ES-I3 (cell line): ENCODE measurements around the gene MORN3.
"Not testable (repeated sequence)": the region's sequence is repeated elsewhere in the genome, so short reads cannot be mapped to it uniquely, and the experiment has no call there.

Source experiments
- H3K36me3 ChIP-seq: 2 replicates; pipeline ENCODE4 v1.6.1; 2013; ENCODE audit warnings: mild to moderate bottlenecking, low read length, control low read depth, moderate library complexity; ENCODE audit not compliant: insufficient read depth
- H3K4me1 ChIP-seq: 2 replicates; pipeline ENCODE4 v1.6.1; 2013; ENCODE audit warnings: mild to moderate bottlenecking, control low read depth, low read length; ENCODE audit not compliant: insufficient read depth
- H3K9ac ChIP-seq: 2 replicates; pipeline ENCODE4 v1.6.1; 2013; ENCODE audit warnings: low read depth, mild to moderate bottlenecking, low read length, moderate library complexity
- H3K9me3 ChIP-seq: 2 replicates; pipeline ENCODE4 v1.6.1; 2013; ENCODE audit warnings: mild to moderate bottlenecking, low read length, moderate library complexity; ENCODE audit not compliant: control insufficient read depth, insufficient read depth

Gene MORN3

DNA sequence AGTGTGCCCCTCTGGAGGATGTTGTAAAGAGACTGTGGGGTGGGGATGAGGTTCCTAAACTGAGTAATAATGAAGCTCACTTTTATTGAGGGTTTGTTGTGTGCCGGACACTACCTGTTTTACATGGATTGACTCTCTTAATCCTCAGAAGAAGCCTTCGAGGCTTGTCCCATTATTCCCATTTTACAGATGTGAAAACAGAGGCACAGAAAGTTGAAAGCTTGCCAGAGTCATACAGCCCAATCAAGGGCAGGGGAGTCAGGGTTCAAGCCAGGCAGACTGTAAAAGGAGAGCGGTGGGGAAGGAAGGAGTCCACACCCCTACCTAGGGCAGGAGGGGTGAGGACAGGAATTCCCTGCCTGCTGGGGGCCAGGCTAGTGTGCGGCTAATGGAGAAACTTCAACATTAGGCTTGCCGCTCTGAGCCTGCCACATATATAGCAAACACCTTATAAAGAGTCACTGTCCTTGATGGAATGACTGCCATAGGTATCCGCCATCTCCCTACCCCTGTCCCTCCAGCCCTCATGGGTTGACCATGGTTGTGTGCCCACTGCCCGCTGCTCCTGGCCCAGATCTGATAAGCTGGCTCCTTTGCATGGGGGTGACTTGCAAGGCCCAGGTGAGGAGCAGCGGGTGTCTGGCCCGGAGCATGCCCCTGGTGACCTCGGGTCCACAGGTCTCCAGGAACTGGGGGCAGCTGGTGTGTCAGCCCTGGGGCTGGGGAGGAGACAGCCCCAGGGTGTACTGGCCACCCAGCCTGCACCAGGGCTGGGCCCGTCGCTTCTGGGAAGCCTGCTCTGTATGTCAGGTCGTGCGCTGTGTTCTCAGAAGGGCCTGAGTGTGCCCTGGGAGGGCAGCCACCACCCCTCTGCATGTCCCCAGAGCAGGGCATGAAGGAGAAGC lies 30.9 kb downstream of the MORN3 start:
- H3K36me3 ChIP-seq = no peaks in the 10 kb centered on the region
- no peaks in the 10 kb centered on the region for H3K9me3 ChIP-seq
- no peak overlapping the region for H3K9ac ChIP-seq
- H3K4me1 ChIP-seq = peaks cover 6% of the 10 kb centered on the region; the same call in 1 of the 2 replicates

DNA sequence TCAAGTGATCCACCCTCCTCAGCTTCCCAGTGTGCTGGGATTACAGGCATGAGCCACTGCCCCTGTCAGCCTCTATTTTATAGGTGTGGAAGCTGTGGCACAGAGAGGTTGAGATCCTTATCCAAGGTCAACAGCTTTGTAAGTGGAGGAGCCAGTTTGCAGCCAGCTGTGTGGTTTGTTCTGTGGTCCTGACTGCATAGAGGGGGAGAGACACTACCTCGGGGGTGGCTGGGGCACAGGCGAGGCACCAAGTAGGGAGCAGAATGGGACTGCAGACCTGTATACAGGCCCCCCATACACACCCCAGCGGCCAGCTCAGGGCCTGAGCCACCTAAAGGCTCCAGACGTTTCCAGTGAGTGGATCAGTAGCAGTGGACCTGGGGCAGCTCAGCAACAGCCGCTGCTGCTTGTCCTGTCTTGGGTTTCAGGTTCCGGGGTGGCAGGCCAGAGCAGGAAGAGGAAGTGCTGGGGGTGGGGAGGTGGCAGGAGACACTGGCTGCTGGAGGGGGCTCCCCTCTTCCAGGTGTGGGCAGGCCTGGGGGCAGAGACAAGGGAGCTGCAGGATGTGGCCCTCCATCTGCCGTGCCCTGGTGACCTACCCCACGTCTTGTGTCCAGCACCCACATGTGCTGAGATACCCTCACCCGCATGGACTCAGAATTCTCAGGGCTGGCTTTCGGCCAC lies 32.1 kb downstream of the MORN3 start:
- H3K36me3 ChIP-seq = no peaks in the 10 kb centered on the region
- H3K9me3 ChIP-seq = no peaks in the 10 kb centered on the region
- peaks cover 16% of the 10 kb centered on the region for H3K4me1 ChIP-seq
- H3K9ac ChIP-seq = no peak overlapping the region

DNA sequence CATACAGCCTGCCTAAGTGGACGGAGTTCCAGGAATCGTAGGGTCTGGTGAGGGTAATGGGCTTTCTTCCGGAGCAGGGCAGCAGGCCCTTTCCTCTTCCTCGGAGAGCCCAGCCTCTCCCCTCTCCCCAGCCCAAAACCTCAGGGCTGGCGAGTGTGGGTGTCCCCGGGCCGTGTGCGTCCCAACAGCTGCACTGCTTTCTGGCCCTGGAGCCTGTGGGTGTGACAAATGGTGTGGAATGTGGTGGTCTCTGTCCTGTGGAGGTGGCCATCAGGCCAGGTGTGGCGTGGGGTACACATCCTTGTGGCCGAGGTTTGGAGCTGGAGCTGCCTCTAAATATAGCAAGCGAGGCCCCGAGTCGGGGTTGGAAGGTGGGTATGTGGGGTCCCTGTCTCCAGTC lies 34.6 kb downstream of the MORN3 start:
- H3K9me3 ChIP-seq = no peaks in the 10 kb centered on the region
- H3K4me1 ChIP-seq = peaks cover 33% of the 10 kb centered on the region
- H3K9ac ChIP-seq = no peak overlapping the region
- no peaks in the 10 kb centered on the region for H3K36me3 ChIP-seq

DNA sequence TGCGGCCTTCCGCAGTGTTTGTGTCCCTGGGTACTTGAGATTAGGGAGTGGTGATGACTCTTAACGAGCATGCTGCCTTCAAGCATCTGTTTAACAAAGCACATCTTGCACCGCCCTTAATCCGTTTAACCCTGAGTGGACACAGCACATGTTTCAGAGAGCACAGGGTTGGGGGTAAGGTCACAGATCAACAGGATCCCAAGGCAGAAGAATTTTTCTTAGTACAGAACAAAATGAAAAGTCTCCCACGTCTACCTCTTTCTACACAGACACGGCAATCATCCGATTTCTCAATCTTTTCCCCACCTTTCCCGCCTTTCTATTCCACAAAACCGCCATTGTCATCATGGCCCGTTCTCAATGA lies 35.6 kb downstream of the MORN3 start:
- not testable (repeated sequence) for H3K9ac ChIP-seq, H3K36me3 ChIP-seq, H3K9me3 ChIP-seq
- peaks cover 40% of the 10 kb centered on the region for H3K4me1 ChIP-seq

DNA sequence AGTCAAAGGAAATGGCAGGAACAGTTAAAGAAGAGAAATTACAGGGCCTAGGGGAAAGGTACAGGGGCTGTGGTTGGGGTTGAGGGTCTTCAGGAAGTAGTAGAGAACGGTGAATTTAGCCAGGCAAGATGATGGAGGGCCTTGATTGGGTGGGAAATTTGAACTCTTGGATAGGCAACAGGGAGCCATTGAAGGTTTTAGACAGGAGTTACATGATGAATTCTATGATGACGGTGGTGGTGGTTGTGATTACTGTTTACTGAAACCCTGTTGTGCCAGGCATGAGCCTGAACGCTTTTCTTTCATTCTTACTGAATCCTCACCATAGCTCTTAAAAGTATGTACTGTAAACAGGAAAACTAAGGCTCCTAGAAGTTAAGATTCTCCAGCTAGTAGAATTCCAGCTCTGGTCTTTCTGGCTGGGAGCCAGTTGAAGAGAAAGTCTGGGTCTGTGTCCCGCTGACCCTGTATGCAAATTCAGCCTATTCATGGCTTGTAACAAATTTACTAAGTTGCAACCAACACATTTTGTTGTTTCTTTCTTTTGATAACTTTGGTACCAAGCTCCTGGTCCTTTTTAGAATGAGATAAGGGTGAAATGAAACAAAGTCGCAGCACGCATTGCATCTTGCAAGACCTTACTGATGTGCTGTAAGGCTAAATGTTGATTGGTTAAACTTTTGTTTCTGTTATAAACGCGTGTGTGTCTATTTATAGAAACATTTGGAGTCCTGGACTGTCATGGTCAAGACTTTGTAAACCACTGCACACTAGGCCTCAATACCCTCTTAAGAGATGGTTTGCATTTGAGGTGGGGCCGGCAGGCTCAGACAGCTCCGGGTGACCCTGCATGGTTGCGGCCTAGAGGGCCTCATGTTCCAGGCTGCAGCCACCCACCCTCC lies 37.1 kb downstream of the MORN3 start:
- Histone ChIP-seq H3K9me3 (no peaks in the 10 kb centered on the region), H3K36me3 (no peaks in the 10 kb centered on the region), H3K4me1 (peaks cover 38% of the 10 kb centered on the region), H3K9ac (no peak overlapping the region)

DNA sequence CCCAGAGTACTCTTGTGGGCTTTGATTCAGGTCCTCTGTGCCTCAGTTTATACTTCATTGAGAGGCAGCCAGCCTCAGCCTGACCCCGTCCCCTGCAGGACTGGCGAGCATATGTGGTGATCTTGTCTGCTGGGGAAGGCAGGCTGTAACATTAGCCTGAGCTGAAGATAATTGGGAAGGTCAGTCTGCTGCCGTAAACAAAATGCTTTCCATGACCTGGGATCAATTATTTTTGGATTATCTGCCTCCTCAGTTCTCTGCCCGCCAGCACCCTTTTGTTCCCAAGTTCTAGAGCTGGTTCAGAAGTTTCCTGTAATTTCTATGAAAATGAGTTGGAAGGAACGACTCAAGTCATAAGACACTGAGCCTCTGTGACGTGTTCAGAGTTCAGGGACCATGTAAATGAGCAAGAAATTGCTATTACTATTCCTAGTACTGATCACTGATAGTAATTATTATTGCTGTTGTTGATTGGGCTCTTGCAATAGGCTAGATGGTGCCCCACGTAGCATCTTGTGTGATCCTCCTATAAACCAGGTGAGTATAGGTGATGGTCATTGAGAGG lies 38.6 kb downstream of the MORN3 start:
- Histone ChIP-seq H3K9ac (no peak overlapping the region), H3K4me1 (peaks cover 34% of the 10 kb centered on the region)

DNA sequence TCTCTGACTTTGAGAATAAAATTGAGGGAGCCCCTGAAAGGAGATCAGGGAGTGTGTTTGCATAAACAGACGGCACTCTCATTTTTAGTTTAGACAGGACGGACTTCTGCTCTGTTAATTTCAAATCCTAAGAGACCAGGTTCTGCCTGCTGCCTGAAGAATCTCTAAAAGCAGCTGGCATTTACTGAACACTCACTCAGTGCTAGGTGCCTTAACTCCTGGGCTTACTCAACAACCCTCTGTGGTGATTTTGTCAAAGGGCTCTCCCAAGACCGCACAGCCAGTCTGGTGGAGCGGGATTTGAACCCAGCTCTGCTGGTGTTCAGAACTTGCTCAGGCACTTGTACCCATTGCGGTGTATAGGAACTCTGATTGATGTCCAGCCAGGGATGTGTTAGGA lies 40.9 kb downstream of the MORN3 start:
- H3K9ac ChIP-seq = peak overlapping the region; percentile 90; the same call in 1 of the 2 replicates
- peaks cover 38% of the 10 kb centered on the region for H3K4me1 ChIP-seq
- H3K36me3 ChIP-seq = no peaks in the 10 kb centered on the region
- no peaks in the 10 kb centered on the region for H3K9me3 ChIP-seq

More for the DNA sequence above, 38.6 kb downstream of the MORN3 start:
- Histone ChIP-seq H3K36me3 (no peaks in the 10 kb centered on the region), H3K9me3 (no peaks in the 10 kb centered on the region)

DNA sequence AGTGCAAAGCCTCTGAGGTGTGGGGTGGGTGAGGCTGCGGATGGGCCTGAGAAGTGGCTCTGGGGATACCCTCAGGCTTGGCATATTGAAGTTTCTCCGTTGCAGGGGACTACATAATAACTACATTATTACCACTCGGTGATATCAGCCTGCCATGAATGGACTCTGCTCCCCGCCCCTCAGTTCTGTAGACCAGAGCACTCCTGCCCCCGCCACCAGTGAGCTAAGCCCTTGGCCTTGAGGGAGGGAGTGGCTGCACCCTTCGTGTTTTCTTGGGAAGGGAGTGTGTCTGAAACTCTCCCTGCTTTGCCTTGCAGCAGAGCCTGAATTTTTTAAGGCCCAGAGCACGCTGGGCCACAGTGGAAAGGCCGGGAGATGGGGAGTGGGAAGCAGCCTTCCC lies 41.4 kb downstream of the MORN3 start:
- H3K9ac ChIP-seq = peak overlapping the region; percentile 90
- peaks cover 35% of the 10 kb centered on the region for H3K4me1 ChIP-seq

DNA sequence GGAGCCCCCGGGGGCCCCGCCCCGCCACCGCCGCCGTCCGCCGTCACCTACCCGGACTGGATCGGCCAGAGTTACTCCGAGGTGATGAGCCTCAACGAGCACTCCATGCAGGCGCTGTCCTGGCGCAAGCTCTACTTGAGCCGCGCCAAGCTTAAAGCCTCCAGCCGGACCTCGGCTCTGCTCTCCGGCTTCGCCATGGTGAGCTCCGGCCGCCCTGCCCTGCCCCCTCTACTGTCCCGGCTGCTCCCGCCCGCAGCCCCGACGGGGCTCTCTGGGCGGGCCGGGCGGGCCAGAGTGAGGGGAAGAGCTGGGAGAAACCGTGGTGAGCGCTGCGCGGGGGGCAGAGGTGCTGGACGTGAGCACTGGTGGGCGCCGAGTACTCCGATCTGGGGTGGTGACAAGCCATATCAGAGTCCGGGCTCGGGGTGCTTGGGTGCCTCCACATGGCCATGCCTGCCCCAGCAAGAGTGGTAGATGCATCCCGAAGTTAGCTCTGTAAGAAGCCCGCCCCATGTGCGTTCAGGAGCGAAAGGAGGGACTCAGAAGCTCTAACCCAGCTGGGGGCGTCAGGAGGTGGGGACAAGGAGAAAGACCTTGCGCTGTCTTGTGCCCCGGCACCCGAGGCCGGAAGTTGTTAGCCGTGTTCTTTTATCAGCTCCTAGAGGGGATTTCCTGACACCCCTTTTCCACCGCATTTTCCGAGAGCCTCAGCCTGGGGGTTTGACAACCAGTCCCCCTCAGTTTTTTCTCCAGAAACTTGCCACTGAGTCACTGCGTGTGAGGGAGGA lies 42.4 kb downstream of the MORN3 start:
- no peaks in the 10 kb centered on the region for H3K9me3 ChIP-seq
- peaks cover 25% of the 10 kb centered on the region for H3K4me1 ChIP-seq
- peak overlapping the region; percentile 90 for H3K9ac ChIP-seq

More for the DNA sequence above, 41.4 kb downstream of the MORN3 start:
- Histone ChIP-seq H3K36me3 (no peaks in the 10 kb centered on the region), H3K9me3 (no peaks in the 10 kb centered on the region)

DNA sequence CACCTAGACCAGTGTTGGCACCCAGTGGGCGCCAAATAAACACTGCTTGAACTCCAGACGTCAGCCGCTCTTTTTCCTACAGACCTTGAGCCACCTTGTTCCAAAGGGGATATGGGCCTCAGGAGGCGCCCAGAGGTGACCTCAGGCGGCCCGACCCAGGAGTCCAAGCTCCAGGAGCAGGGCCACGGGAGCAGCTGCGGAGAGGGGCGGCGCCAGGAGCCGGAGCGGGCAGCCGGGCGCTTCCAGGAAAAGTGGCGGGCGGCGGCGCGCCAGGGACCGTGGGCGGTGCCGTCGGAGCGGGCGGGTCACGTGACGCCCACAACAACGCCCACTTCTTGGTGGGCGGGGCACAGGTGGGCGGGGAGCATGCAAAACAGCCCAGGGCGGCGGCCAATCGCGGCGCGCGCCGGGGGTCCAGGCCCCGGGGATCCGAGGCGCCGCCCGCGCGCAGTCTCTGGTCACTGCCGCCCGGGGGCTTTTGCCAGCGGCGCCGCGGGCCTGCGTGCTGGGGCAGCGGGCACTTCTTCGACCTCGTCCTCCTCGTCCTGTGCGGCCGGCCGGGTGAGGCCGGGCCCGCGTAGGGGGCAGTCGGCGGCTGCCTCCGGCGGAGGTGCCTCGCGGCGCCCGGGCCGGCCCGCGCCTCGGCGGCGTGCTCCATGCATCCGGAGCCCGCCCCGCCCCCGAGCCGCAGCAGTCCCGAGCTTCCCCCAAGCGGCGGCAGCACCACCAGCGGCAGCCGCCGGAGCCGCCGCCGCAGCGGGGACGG lies 43.2 kb downstream of the MORN3 start, which contains the start of gene ORAI1:
Gene ORAI1, plus strand, starts transcription at position 444 of the 766 bp plus-strand sequence.
- peaks cover 22% of the 10 kb centered on the region for H3K4me1 ChIP-seq
- H3K9me3 ChIP-seq = no peaks in the 10 kb centered on the region
- H3K36me3 ChIP-seq = no peaks in the 10 kb centered on the region
- H3K9ac ChIP-seq = peak within 1 kb of the TSS; percentile 90

More for the DNA sequence above, 42.4 kb downstream of the MORN3 start:
- no peaks in the 10 kb centered on the region for H3K36me3 ChIP-seq

DNA sequence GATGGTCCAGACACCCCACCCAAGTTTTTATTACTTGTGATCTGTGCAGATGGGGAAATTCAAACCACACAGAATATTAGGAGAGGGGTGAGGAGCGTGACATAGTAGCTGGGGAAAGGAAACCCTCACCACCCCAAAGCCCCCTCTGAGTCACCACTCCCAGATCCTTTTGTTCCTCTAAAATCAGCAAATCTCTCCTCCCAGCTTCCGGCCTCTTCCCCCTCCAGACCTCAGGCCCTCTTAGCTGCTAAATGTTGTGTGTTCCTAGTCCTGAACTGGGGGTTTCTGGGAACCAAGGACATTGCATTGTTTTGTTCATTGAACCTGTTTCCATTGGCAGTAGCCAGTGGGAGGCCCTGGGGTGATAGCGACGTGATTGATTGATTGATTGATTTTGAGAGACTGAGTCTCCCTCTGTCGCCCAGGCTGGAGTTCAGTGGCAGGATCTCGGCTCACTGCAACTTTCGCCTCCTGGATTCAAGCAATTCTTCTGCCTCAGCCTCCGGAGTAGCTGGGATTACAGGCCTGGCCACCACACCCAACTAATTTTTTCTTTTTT lies 49.0 kb downstream of the MORN3 start:
- Histone ChIP-seq H3K9me3 (no peaks in the 10 kb centered on the region), H3K36me3 (no peaks in the 10 kb centered on the region), H3K4me1 (peaks cover 15% of the 10 kb centered on the region; the same call in 1 of the 2 replicates), H3K9ac (peak overlapping the region; percentile 16)

DNA sequence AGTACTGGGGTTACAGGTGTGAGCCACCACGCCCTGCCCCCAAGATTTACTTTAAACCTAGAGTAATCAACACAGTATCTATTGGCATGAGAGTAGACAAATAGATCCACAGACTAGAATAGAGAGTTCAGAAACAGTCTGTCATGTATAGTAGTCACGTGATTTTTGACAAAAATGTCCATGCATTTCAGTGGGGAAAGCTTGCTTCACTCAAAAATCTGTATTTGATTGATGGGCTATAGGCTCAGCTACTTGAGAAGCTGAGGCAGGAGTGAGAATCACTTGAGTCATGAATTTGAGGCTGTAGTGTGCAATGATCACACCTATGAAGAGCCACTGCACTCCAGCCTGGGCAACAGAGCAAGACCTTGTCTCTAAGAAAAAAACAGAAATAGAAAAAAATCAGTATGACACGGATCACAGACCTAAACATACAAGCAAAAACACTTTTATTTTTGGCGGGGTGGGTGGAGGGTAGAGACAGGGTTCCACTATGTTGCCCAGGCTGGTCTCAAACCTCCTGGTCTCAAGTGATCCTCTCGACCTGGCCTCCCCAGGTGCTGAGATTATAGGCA lies 50.7 kb downstream of the MORN3 start:
- H3K9ac ChIP-seq = no peak overlapping the region
- no peaks in the 10 kb centered on the region for H3K36me3 ChIP-seq
- peaks cover 11% of the 10 kb centered on the region; the same call in 1 of the 2 replicates for H3K4me1 ChIP-seq
- no peaks in the 10 kb centered on the region for H3K9me3 ChIP-seq
